CD8-positive, alpha-beta memory T cell (primary cell): ENCODE measurements around the gene PRPS1L1. TPM values are rescaled to one million over a fixed set of nuclear protein-coding genes. Genes with fewer than 3 reads are reported as not detected.

Experiments used
- CTCF ChIA-PET: fragments of 350-600 bp; sonication (Branson Sonifier 250); formaldehyde crosslinking; loops from one replicate; lab custom pipeline; 2021; ENCODE audit warnings: antibody characterized with exemption; lab: Charles Lee
- POLR2A ChIA-PET: fragments of 350-600 bp; sonication (Branson Sonifier 250); formaldehyde crosslinking; loops from one replicate; lab custom pipeline; 2021; ENCODE audit warnings: antibody characterized with exemption; lab: Charles Lee
- DNase-seq, 5 donors: peaks; one replicate each; pipeline versions ENCODE4 v3.0.0 to v3.0.0-alpha.2; 2020 to 2022; ENCODE audit warnings: mixed read lengths in 1 of 5
- H3K27ac ChIP-seq: one replicate; pipeline ENCODE4 v1.7.0; 2013; ENCODE audit warnings: low read depth, mild to moderate bottlenecking, low read length, moderate library complexity
- H3K27me3 ChIP-seq: 2 replicates; pipeline ENCODE4 v1.7.0; 2013; ENCODE audit warnings: low read length, mild to moderate bottlenecking; ENCODE audit not compliant: insufficient read depth, poor library complexity, severe bottlenecking
- H3K36me3 ChIP-seq: 2 replicates; pipeline ENCODE4 v1.7.0; 2013; ENCODE audit warnings: mild to moderate bottlenecking, low read length, moderate library complexity; ENCODE audit not compliant: insufficient read depth
- H3K4me1 ChIP-seq: 2 replicates; pipeline ENCODE4 v1.7.0; 2013; ENCODE audit warnings: mild to moderate bottlenecking, low read length, moderate library complexity; ENCODE audit not compliant: insufficient read depth
- H3K4me3 ChIP-seq: 2 replicates; pipeline ENCODE4 v1.7.0; 2013; ENCODE audit warnings: mild to moderate bottlenecking, low read length
- H3K9me3 ChIP-seq: 2 replicates; pipeline ENCODE4 v1.7.0; 2013; ENCODE audit warnings: mild to moderate bottlenecking, low read length
- H3K27ac Mint-ChIP-seq, 8 donors: one replicate each; pipeline ENCODE4 v1.8.0; 2020 to 2021; ENCODE audit warnings: mixed read lengths in 8 of 8, mild to moderate bottlenecking in 6 of 8, inconsistent platforms in 3 of 8, moderate library complexity in 3 of 8
- H3K27me3 Mint-ChIP-seq, 2 donors: one replicate each; pipeline ENCODE4 v1.8.0; 2020 to 2021; ENCODE audit warnings: mixed read lengths in 2 of 2, mild to moderate bottlenecking in 1 of 2, moderate library complexity in 1 of 2
- H3K36me3 Mint-ChIP-seq, 3 donors: one replicate each; pipeline ENCODE4 v1.8.0; 2020 to 2021; ENCODE audit warnings: mixed read lengths in 3 of 3, inconsistent platforms in 1 of 3, mild to moderate bottlenecking in 1 of 3
- H3K4me1 Mint-ChIP-seq, 3 donors: one replicate each; pipeline ENCODE4 v1.8.0; 2020 to 2021; ENCODE audit warnings: mixed read lengths in 3 of 3, inconsistent platforms in 1 of 3, mild to moderate bottlenecking in 1 of 3
- H3K4me3 Mint-ChIP-seq, 7 donors: one replicate each; pipeline ENCODE4 v1.8.0; 2020 to 2021; ENCODE audit warnings: mixed read lengths in 7 of 7, mild to moderate bottlenecking in 6 of 7, moderate library complexity in 4 of 7, inconsistent platforms in 2 of 7
- H3K9me3 Mint-ChIP-seq, 5 donors: one replicate each; pipeline ENCODE4 v1.8.0; 2020 to 2022; ENCODE audit warnings: mixed read lengths in 5 of 5, mild to moderate bottlenecking in 3 of 5, moderate library complexity in 2 of 5, inconsistent platforms in 1 of 5
- polyA plus RNA-seq: library from polyadenylated mRNA; unstranded; fragments of 300-500 nt; fragmentation: Illumina TruSeq; gene quantifications from one replicate; pipeline ENCODE4 v1.2.3, GENCODE V29; 2021
- total RNA-seq, 2 experiments: library from RNA; stranded (reverse); gene quantifications; one replicate each; pipeline ENCODE4 v1.2.3, GENCODE V29; 2021

The PRPS1L1 gene
- total and polyA plus RNA-seq, 3 experiments from 2014 or later: not detected

DNA sequence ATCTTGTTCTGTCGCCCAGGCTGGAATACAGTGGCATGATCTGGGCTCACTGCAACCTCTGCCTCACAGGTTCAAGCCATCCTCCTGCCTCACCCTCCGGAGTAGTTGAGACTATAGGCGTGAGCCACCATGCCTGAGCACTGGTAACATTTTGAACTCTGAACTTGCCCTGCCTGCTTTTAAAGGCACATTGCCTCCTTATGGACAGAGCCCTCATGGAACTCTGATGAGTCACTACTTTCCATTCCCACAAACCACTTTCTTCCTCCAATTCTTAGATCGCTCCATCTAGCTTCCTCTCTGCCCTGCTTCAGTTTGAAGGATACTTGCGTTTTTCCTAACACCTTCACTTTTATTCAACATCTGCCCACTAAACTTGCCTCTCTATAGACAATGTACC lies 38.1 kb downstream of the PRPS1L1 start:
- H3K27ac ChIP-seq: no peak overlapping the region
- H3K27ac Mint-ChIP-seq: no peak overlapping the region
- no peak overlapping the region for H3K4me3 ChIP-seq
- no peaks in the 10 kb centered on the region for H3K9me3 Mint-ChIP-seq
- H3K36me3 ChIP-seq: no peaks in the 10 kb centered on the region
- no peaks in the 10 kb centered on the region for H3K9me3 ChIP-seq
- H3K27me3 Mint-ChIP-seq: peaks cover 4% of the 10 kb centered on the region in 2 donors
- H3K4me3 Mint-ChIP-seq: no peak overlapping the region
- H3K27me3 ChIP-seq: no peaks in the 10 kb centered on the region
- H3K4me1 Mint-ChIP-seq: no peaks in the 10 kb centered on the region
- no peak for DNase-seq
- H3K36me3 Mint-ChIP-seq: no peaks in the 10 kb centered on the region
- ChIA-PET POLR2A (no interaction called here), CTCF (no interaction called here)
- no peaks in the 10 kb centered on the region for H3K4me1 ChIP-seq

DNA sequence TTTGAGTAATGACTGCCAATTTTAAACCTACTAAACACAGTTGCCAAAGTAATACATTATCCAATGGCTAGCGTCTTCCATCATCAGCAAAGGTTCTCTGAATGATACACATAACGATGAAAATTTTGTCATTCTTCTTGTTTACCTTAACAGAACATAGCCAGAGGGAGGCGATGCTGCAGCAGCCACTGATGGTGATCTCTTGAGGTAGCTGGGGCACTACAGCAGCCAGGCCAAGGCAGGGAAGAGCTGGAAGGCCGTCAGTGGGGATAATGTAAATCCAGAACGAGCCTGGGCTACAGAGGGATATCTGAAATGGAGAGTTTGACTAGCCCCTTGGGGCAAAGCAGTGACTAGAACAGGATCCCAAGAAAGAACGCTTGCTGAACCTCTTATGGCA lies 38.8 kb downstream of the PRPS1L1 start:
- Histone ChIP-seq H3K9me3 (no peaks in the 10 kb centered on the region), H3K36me3 (no peaks in the 10 kb centered on the region), H3K4me3 (no peak overlapping the region), H3K4me1 (no peaks in the 10 kb centered on the region), H3K27me3 (no peaks in the 10 kb centered on the region), H3K27ac (no peak overlapping the region)
- DNase-seq: no peak
- Mint-ChIP-seq H3K9me3 (no peaks in the 10 kb centered on the region), H3K4me3 (no peak overlapping the region), H3K27ac (no peak overlapping the region), H3K36me3 (no peaks in the 10 kb centered on the region), H3K4me1 (no peaks in the 10 kb centered on the region), H3K27me3 (peaks cover 4% of the 10 kb centered on the region in 2 donors)
- ChIA-PET POLR2A (no interaction called here), CTCF (no interaction called here)

DNA sequence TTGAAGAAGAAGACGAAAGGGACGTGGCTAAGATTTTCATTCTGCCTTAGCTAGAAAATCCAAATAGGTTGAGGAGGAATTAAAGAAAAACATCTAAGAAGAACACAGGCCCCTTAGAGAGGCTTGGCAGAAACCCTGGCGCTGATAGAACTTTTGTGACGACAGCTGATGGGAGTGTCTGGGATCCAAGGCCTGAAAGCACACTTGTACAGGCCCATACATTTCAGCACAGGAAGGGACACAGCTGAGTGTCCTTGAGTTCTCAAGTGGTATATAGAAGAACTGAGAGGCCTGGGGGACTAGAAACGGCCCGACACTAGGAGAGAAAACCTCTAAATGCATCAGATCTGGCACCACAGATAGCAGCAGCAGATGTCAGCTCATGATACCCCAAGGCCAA lies 39.5 kb downstream of the PRPS1L1 start:
- Mint-ChIP-seq H3K9me3 (no peaks in the 10 kb centered on the region), H3K27ac (no peak overlapping the region), H3K36me3 (no peaks in the 10 kb centered on the region), H3K4me3 (no peak overlapping the region), H3K27me3 (peaks cover 4% of the 10 kb centered on the region in 2 donors), H3K4me1 (peaks cover 0 to 3% (median under 1%) of the 10 kb centered on the region in 3 donors)
- CTCF ChIA-PET: no interaction called here
- POLR2A ChIA-PET: no interaction called here
- Histone ChIP-seq H3K27ac (no peak overlapping the region), H3K9me3 (no peaks in the 10 kb centered on the region), H3K4me1 (no peaks in the 10 kb centered on the region), H3K36me3 (no peaks in the 10 kb centered on the region), H3K27me3 (no peaks in the 10 kb centered on the region), H3K4me3 (no peak overlapping the region)
- DNase-seq: no peak

DNA sequence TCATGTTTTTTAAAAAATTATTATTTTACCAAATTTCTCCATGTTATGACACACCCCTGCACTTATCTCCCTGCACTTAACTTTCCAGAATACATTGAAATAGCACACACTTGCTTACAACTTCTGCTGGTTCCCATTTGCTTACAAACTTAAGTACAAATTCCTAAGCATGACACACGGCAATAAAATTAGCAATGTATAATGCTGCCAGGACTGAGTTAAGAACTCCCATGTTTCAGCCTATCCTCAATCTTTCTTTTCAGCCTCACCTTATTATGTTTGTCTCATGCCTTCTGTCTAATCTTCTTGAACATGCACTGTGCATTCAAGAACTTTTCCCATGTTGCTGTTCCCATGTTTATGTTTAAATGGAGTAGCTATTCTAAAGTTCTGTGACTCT lies 40.8 kb downstream of the PRPS1L1 start:
- ChIA-PET POLR2A (no interaction called here), CTCF (no interaction called here)
- no peak for DNase-seq
- no peaks in the 10 kb centered on the region for H3K4me1 ChIP-seq
- H3K36me3 Mint-ChIP-seq: no peaks in the 10 kb centered on the region
- peaks cover 2 to 4% of the 10 kb centered on the region in 2 donors for H3K27me3 Mint-ChIP-seq
- no peak overlapping the region for H3K4me3 Mint-ChIP-seq
- H3K36me3 ChIP-seq: no peaks in the 10 kb centered on the region
- no peaks in the 10 kb centered on the region for H3K9me3 ChIP-seq
- no peak overlapping the region for H3K4me3 ChIP-seq
- no peak overlapping the region for H3K27ac Mint-ChIP-seq
- H3K27me3 ChIP-seq: no peaks in the 10 kb centered on the region
- H3K9me3 Mint-ChIP-seq: no peaks in the 10 kb centered on the region
- H3K27ac ChIP-seq: no peak overlapping the region
- peaks cover 0 to 5% (median 1%) of the 10 kb centered on the region in 3 donors for H3K4me1 Mint-ChIP-seq

DNA sequence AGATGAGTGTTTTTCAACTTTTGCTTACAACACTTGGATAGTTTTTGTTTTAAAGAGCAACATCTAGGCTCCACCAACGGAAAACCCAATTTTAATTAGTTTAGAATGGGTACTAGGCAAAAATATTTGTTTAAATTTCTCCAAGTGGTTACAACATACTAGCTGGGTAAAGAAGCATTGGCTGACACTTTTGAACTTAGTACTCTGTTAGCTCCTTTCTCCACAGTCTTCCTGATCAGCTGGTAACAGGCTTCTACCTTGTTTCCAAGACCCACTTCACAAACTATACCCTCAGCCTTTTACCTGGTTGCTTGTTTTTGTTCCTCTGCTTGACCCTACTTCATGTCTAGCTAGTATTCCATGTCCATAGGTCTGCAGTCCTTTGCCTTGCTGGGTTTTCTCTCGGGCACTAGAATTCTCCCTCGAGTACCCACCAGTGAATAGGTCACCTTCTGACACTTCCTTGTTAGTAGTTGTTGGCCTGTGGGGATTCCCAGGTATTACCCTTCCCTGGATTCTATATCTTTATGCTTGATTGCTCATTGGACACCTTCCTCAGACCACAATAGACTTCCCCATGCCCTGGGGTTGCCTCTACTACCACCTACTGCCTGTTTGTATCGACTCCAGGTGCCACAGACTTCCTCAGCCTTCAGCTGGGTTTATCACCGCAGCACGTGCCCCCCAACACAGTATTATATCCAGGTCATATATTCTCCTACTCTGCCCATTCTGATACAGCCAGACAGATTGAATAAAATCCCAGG lies 42.0 kb downstream of the PRPS1L1 start:
- Histone ChIP-seq H3K4me1 (no peaks in the 10 kb centered on the region), H3K27ac (no peak overlapping the region), H3K36me3 (no peaks in the 10 kb centered on the region), H3K9me3 (no peaks in the 10 kb centered on the region), H3K27me3 (no peaks in the 10 kb centered on the region), H3K4me3 (no peak overlapping the region)
- no peak overlapping the region for H3K4me3 Mint-ChIP-seq
- no peaks in the 10 kb centered on the region for H3K36me3 Mint-ChIP-seq
- no peak for DNase-seq
- CTCF ChIA-PET: no interaction called here
- H3K27me3 Mint-ChIP-seq: peaks cover 2 to 4% of the 10 kb centered on the region in 2 donors
- POLR2A ChIA-PET: no interaction called here
- H3K9me3 Mint-ChIP-seq: no peaks in the 10 kb centered on the region
- no peak overlapping the region for H3K27ac Mint-ChIP-seq
- H3K4me1 Mint-ChIP-seq: peaks cover 0 to 5% (median 1%) of the 10 kb centered on the region in 3 donors

DNA sequence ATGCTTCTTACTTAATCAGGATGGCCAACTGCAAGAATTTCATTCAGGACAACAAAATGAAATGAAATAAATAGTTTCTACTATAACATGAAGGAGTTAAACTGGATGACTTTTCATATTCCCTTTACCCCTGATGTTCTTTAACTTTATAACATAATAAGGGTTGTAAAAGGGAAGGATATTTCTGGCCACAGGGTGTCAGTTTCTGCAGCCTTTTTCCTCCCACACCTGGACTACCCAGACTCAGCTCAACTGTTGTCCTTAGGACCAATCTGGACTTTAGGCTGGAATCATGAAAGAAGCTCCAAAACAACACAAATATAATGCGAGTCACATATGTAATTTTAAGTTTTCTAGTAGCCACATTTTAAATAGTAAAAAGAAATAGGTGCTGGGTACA lies 43.4 kb downstream of the PRPS1L1 start:
- Mint-ChIP-seq H3K4me3 (no peak overlapping the region), H3K9me3 (no peaks in the 10 kb centered on the region), H3K27ac (no peak overlapping the region), H3K27me3 (peaks cover 2 to 7% of the 10 kb centered on the region in 2 donors), H3K36me3 (no peaks in the 10 kb centered on the region), H3K4me1 (peaks cover 0 to 5% (median 1%) of the 10 kb centered on the region in 3 donors)
- no peaks in the 10 kb centered on the region for H3K4me1 ChIP-seq
- H3K9me3 ChIP-seq: no peaks in the 10 kb centered on the region
- no peaks in the 10 kb centered on the region for H3K36me3 ChIP-seq
- ChIA-PET CTCF (no interaction called here), POLR2A (no interaction called here)
- H3K4me3 ChIP-seq: no peak overlapping the region
- H3K27ac ChIP-seq: no peak overlapping the region
- DNase-seq: no peak
- H3K27me3 ChIP-seq: no peaks in the 10 kb centered on the region

DNA sequence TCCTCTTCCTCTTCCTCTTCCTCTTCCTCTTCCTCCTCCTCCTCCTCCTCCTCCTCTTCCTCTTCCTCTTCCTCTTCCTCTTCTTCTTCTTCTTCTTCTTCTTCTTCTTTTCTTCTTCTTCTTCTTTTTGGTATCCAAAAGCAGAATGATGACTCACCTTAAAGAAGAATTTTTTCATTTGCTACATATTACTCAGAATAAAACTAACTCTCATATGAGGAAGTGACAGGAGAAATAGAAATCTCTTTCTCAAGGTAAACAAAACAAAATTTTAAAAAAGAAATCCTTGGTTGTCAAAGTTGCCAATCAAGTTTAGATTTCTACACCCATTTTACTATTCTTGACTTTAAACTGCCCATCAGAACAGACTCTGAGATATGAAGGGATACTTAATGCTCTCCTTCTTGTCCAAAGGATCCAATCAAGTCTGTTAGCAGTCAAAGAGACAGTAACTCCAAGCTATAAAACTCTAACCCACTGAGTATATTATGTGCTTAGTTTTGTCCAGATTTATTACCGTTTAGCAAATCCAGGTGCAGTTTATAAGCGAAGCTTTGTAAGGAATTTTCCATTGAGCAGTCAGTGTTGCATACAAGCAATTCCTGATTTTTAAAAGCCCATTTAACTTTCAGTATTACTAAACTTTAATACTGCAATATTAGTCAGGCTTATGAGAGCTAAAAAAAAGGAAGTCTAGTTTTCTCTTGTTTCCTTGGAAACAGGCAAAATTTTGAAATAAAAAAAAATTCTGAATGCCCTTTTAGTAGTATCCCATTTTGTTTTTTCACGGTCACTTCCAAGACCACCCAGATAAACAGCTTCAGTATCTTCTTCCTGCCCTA lies 44.2 kb downstream of the PRPS1L1 start:
- DNase-seq: no peak
- CTCF ChIA-PET: no interaction called here
- H3K4me1 ChIP-seq: no peaks in the 10 kb centered on the region
- H3K9me3 ChIP-seq: no peaks in the 10 kb centered on the region
- Mint-ChIP-seq H3K4me3 (no peak overlapping the region), H3K27me3 (peaks cover 2 to 3% of the 10 kb centered on the region in 2 donors), H3K36me3 (no peaks in the 10 kb centered on the region), H3K27ac (no peak overlapping the region), H3K4me1 (peaks cover 0 to 5% (median 1%) of the 10 kb centered on the region in 3 donors), H3K9me3 (no peaks in the 10 kb centered on the region)
- H3K27ac ChIP-seq: no peak overlapping the region
- H3K27me3 ChIP-seq: no peaks in the 10 kb centered on the region
- H3K4me3 ChIP-seq: no peak overlapping the region
- POLR2A ChIA-PET: no interaction called here
- H3K36me3 ChIP-seq: no peaks in the 10 kb centered on the region

DNA sequence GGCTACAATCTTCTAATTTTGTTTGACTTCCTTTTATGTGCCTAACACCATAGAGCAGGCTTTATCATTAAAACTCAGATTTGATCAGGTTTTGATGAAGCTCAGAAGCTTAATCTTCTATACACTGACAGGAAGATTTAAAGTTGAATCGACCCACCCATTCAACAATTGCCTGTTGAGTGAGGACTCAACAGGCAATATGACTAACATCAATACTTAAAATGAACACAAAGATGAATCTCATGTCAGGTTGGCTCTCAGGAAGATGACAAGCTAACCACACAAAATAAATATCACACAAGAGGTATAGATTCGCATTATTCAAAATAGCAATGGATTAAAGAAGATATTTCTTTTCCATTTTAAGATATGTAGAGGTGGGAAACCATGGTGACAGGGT lies 50.7 kb downstream of the PRPS1L1 start:
- Histone ChIP-seq H3K36me3 (no peaks in the 10 kb centered on the region), H3K27me3 (no peaks in the 10 kb centered on the region), H3K27ac (no peak overlapping the region), H3K4me1 (no peaks in the 10 kb centered on the region), H3K9me3 (no peaks in the 10 kb centered on the region), H3K4me3 (no peak overlapping the region)
- H3K27ac Mint-ChIP-seq: no peak overlapping the region
- ChIA-PET POLR2A (no interaction called here), CTCF (no interaction called here)
- H3K36me3 Mint-ChIP-seq: no peaks in the 10 kb centered on the region
- peaks cover 6 to 8% of the 10 kb centered on the region in 2 donors for H3K27me3 Mint-ChIP-seq
- H3K4me3 Mint-ChIP-seq: no peak overlapping the region
- no peaks in the 10 kb centered on the region for H3K4me1 Mint-ChIP-seq
- peaks cover 0 to 2% (median 0%) of the 10 kb centered on the region in 5 donors for H3K9me3 Mint-ChIP-seq
- no peak for DNase-seq
